Activated naive CD4-positive, alpha-beta T cell treated with anti-CD3 and anti-CD28 coated beads for 36 hours (primary cell): ENCODE results near the gene ITCH. TPM values are rescaled to one million over a fixed set of nuclear protein-coding genes. Genes with fewer than 3 reads are reported as not detected.
A peak's percentile ranks its signal among the peaks of the same experiment; 100 is the strongest.

Experiments used
- CTCF ChIA-PET: fragments of 350-600 bp; sonication (Branson Sonifier 250); formaldehyde crosslinking; loops from one replicate; lab custom pipeline; 2021; ENCODE audit warnings: antibody characterized with exemption; lab: Charles Lee
- DNase-seq: peaks from one replicate; pipeline ENCODE4 v3.0.0-alpha.2; 2020
- H3K27ac Mint-ChIP-seq: one replicate; pipeline ENCODE4 v1.8.0; 2021; ENCODE audit warnings: mild to moderate bottlenecking, mixed read lengths
- H3K27me3 Mint-ChIP-seq: one replicate; pipeline ENCODE4 v1.8.0; 2021; ENCODE audit warnings: low read depth, mixed read lengths
- H3K36me3 Mint-ChIP-seq: one replicate; pipeline ENCODE4 v1.8.0; 2021; ENCODE audit warnings: low read depth, mixed read lengths
- H3K4me1 Mint-ChIP-seq: one replicate; pipeline ENCODE4 v1.8.0; 2021; ENCODE audit warnings: low read depth, mixed read lengths
- H3K4me3 Mint-ChIP-seq: one replicate; pipeline ENCODE4 v1.8.0; 2021; ENCODE audit warnings: mild to moderate bottlenecking, moderate library complexity, mixed read lengths
- H3K9me3 Mint-ChIP-seq: one replicate; pipeline ENCODE4 v1.8.0; 2021; ENCODE audit warnings: mixed read lengths
- intact Hi-C: fragments of 100-400 bp; cut with micrococcal nuclease; formaldehyde crosslinking; loops from one replicate; pipeline ENCODE4 v1.15.1; 2023
- total RNA-seq, 2 experiments: library from RNA; stranded (reverse); gene quantifications; one replicate each; pipeline ENCODE4 v1.2.3, GENCODE V29; 2021

The ITCH gene
- total RNA-seq, 2 experiments from 2014 or later, result 35.3 to 40.0 TPM

DNA sequence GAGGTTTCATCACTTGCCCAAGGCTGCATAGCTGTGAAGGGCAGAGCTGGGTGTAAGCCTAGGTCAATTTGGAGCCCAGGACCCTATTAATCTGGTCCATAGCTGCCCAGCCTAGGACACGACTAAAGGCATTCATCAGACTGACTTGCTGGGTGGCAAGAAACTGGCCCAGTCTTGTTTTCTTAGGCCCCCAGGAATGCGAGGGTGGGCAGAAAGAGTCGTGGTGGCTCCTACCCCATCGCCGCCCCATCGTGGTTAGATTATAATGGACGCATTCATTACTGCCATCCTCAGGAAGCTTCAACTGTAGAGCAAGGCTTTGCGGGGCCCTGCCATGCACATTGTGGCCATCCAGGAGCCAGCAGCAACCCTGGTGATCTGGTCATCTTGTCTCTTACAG is 169.2 kb downstream of the ITCH start:
- intact Hi-C loops, result no loop called here
- Mint-ChIP-seq H3K27me3 (no peaks in the 10 kb centered on the region), H3K4me1 (no peaks in the 10 kb centered on the region), H3K9me3 (no peaks in the 10 kb centered on the region), H3K27ac (no peak overlapping the region), H3K36me3 (peaks cover 17% of the 10 kb centered on the region), H3K4me3 (no peak overlapping the region)
- CTCF ChIA-PET, result interaction anchor here (0.5 to 3.4 kb wide), 3 partner anchors 9 to 655 kb away, joined by 6 to 13 read pairs (median 8); no protein-coding TSS in a partner anchor
- no peak for DNase-seq

DNA sequence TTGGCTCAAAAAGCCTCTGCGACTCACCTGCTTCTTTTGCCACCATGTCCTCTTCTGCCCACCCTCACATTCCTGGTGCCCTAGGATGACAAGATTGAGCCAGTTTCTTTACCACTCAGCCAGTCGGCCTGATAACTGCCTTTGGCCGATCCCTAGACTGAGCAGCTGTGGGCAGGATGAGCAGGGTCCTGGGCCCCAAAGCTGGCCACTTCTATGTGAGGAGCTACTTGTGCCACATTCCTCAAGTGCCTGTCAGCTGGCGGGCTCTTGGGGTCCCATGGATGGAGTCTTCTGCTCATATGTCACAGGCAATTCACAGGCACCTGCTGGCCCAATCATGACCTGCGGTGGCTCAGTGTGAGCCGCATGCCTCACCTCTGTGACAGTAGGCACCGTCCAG is 169.7 kb downstream of the ITCH start:
- Mint-ChIP-seq H3K4me3 (no peak overlapping the region), H3K36me3 (peaks cover 17% of the 10 kb centered on the region), H3K4me1 (no peaks in the 10 kb centered on the region), H3K9me3 (no peaks in the 10 kb centered on the region), H3K27me3 (no peaks in the 10 kb centered on the region), H3K27ac (no peak overlapping the region)
- intact Hi-C loops, result no loop called here
- CTCF ChIA-PET, result interaction anchor here (0.8 to 3.4 kb wide), 3 partner anchors 10 to 220 kb away, joined by 3 to 13 read pairs (median 6); no protein-coding TSS in a partner anchor
- no peak for DNase-seq

DNA sequence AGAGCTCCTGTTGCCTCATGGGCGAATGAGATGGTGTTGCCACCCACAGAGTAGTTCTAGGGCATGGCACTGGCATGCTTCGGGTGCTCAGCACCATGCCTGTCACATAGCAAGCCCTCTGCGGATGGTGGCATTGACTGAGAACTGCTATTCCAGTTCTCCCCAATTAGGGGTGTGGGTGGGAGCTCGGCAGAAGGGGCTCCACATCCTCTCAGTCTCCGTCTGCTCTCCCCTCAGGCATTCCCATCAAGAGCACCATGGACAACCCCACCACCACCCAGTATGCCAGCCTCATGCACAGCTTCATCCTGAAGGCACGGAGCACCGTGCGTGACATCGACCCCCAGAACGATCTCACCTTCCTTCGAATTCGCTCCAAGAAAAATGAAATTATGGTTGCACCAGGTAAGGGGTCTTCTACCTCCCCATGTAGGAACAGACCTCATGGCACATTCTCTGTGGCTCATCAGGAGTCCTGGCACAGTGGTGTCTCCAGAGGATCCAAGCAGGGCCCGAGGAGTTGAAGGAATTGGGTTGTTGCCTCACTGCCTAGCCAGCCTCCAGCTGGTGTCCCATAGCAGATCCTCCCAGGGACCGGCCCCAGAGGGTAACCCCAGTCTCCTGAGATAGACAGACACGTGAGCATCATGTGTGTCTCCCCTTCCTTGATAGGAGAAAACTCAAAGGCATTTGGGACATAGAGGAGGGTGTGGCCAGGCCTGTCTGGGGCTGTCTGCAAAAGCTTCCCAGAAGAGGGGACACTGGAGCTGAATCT is 171.5 kb downstream of the ITCH start:
- CTCF ChIA-PET, result interaction anchor here (1.7 kb wide), 1 partner anchor 222 kb away, joined by 7 read pairs; no protein-coding TSS in a partner anchor
- H3K36me3 Mint-ChIP-seq, result peaks cover 14% of the 10 kb centered on the region
- H3K4me1 Mint-ChIP-seq, result no peaks in the 10 kb centered on the region
- no peaks in the 10 kb centered on the region for H3K27me3 Mint-ChIP-seq
- H3K4me3 Mint-ChIP-seq, result no peak overlapping the region
- intact Hi-C loops, result loop anchor here (5.0 kb wide), 1 partner anchor 222 kb away; no protein-coding TSS in a partner anchor
- no peak for DNase-seq
- no peak overlapping the region for H3K27ac Mint-ChIP-seq
- H3K9me3 Mint-ChIP-seq, result no peaks in the 10 kb centered on the region

DNA sequence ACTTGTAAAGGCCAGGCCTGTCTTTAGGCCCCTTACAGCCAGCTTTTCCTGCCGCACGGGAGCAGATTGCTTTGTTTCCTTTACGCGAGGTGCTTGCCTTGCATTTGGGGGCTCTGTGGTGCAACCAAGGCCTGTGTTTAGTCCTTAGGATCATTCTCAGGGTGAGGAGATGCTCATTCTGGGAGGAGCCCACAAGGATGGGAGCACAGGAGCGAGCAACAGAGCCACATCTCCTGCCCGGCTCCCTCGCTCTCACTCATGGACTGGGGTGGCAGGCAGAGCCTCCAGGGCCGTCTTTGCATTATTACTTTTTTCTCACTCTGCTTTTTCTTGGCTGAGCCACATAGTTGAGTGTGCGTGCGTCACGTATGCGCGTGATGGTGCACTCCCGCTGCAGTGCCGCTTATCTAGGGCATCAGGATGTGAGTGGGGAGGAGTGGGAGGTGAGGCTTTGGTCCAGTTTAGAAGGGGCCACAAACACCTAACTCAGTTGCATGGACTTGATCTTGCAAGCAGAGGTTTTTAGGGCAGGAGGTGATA is 172.3 kb downstream of the ITCH start:
- H3K27me3 Mint-ChIP-seq, result no peaks in the 10 kb centered on the region
- CTCF ChIA-PET, result interaction anchor here (1.7 kb wide), 1 partner anchor 223 kb away, joined by 7 read pairs; no protein-coding TSS in a partner anchor
- no peaks in the 10 kb centered on the region for H3K4me1 Mint-ChIP-seq
- no peak overlapping the region for H3K4me3 Mint-ChIP-seq
- H3K9me3 Mint-ChIP-seq, result no peaks in the 10 kb centered on the region
- H3K27ac Mint-ChIP-seq, result no peak overlapping the region
- peaks cover 17% of the 10 kb centered on the region for H3K36me3 Mint-ChIP-seq
- intact Hi-C loops, result loop anchor here (5.0 kb wide), 1 partner anchor 223 kb away; no protein-coding TSS in a partner anchor
- no peak for DNase-seq

DNA sequence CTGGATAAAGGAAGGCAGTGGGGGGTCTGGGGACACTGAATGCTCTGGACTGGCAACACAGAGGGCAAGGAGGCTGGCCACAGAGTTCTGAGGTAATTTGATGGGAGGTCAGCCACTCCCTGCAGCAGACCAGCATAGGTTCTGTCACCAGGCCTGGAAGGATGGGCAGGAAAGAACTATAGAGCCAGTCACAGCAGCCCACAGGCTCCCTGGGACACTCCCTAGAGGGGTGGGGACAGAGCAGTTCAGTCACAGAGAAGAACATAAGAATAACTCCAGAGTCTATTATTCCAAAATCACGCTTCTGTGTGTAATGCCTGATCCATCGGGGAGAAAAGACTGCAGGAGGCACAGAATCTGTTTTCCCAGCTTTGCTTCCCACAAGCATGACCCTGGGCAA is 172.8 kb downstream of the ITCH start:
- Mint-ChIP-seq H3K36me3 (peaks cover 21% of the 10 kb centered on the region), H3K9me3 (no peaks in the 10 kb centered on the region), H3K27ac (no peak overlapping the region), H3K4me1 (peaks cover under 1% of the 10 kb centered on the region), H3K27me3 (no peaks in the 10 kb centered on the region), H3K4me3 (no peak overlapping the region)
- CTCF ChIA-PET, result interaction anchor here (1.5 to 5.2 kb wide), 2 partner anchors 171 to 232 kb away, joined by 3 to 52 read pairs; no protein-coding TSS in a partner anchor
- intact Hi-C loops, result loop anchor here (5.0 kb wide), 1 partner anchor 224 kb away; no protein-coding TSS in a partner anchor
- no peak for DNase-seq

DNA sequence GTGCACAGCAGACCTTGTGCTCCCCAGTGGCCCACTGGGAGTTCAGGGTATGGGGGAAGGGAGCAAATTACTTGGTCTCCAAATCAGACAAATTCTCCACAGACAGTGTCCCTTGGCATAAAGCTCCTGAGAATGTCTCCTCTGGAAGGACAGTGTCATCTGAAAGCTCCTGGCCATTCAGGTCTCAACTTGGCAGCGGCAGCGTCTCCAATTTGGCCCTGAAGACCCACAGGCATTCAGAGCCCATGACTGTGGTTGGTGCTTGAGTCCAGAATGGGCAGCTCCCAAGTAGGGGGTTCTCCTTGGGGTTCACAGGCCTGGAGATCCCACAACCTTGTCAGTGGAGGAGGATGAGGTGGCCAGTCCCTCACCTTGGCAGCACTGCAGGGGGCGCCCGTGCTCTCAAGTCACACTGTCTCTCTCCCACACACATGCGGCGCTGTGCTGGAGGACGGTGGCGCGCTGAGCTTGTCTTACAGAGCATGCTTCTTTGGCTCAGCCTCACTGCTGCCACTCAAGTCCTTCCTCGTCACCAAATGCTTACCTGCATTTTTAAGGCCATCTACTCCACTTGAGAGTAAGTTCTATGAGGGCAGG is 173.8 kb downstream of the ITCH start:
- CTCF ChIA-PET, result interaction anchor here (0.5 to 5.2 kb wide), 9 partner anchors 26 to 259 kb away, joined by 3 to 52 read pairs (median 3); no protein-coding TSS in a partner anchor
- no peaks in the 10 kb centered on the region for H3K9me3 Mint-ChIP-seq
- H3K27ac Mint-ChIP-seq, result no peak overlapping the region
- no peak overlapping the region for H3K4me3 Mint-ChIP-seq
- intact Hi-C loops, result loop anchor here (5.0 kb wide), 1 partner anchor 225 kb away; no protein-coding TSS in a partner anchor
- H3K4me1 Mint-ChIP-seq, result peaks cover 8% of the 10 kb centered on the region
- DNase-seq, result peak; percentile 65
- peaks cover 25% of the 10 kb centered on the region for H3K36me3 Mint-ChIP-seq
- no peaks in the 10 kb centered on the region for H3K27me3 Mint-ChIP-seq

DNA sequence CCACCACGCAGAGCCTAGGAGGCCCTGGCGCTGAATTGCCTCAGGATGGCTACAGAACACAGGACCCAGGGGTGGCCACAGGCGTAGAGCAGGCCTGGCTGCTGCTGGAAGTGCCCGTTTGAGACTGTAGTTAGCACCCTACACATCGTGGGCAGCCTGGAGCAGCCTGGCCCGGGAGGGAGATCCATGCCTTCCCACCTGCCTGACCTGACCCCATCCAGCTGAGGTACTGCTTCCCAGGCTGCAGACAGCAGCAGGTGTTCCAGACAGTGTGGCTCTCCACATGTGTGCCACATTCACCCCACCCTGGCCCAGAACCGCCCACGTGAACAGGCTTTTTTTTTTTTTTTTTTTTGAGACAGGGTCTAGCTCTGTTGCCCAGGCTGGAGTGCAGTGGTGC is 174.6 kb downstream of the ITCH start:
- DNase-seq, result no peak
- intact Hi-C loops, result loop anchor here (1.0 to 5.0 kb wide), 4 partner anchors 45 to 232 kb away; no protein-coding TSS in a partner anchor
- no peaks in the 10 kb centered on the region for H3K27me3 Mint-ChIP-seq
- H3K4me1 Mint-ChIP-seq, result peaks cover 10% of the 10 kb centered on the region
- peaks cover 25% of the 10 kb centered on the region for H3K36me3 Mint-ChIP-seq
- H3K9me3 Mint-ChIP-seq, result no peaks in the 10 kb centered on the region
- CTCF ChIA-PET, result interaction anchor here (0.6 to 5.2 kb wide), 14 partner anchors 11 to 242 kb away, joined by 3 to 52 read pairs (median 5); partner anchors contain the start of gene DYNLRB1
- H3K27ac Mint-ChIP-seq, result no peak overlapping the region
- no peak overlapping the region for H3K4me3 Mint-ChIP-seq

DNA sequence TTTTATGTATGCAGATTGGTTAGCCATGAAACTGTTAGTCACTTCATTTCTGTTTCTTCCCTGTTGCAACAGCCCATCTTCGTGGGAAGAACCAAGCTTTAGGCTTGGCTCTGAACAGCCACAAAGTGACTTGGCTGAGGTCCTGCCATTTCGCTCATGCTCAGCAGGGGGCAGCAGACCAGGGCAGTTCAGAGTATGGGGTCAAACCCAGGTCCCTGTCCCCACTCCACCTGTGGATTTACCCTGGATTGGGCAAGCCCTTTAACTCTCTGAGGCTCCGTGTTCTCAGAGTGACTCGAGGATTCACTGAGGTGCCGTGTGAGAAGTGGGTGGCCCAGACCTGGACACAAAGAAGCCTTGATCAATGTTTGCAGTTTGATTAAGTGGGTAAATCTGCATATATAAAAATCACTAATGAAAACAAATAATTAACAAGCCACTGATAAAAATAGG is 175.6 kb downstream of the ITCH start:
- intact Hi-C loops, result loop anchor here (1.0 to 5.0 kb wide), 4 partner anchors 44 to 231 kb away; no protein-coding TSS in a partner anchor
- peak; percentile 71 for DNase-seq
- Mint-ChIP-seq H3K9me3 (no peaks in the 10 kb centered on the region), H3K4me1 (peaks cover 12% of the 10 kb centered on the region), H3K27me3 (no peaks in the 10 kb centered on the region), H3K36me3 (peaks cover 25% of the 10 kb centered on the region), H3K27ac (no peak overlapping the region), H3K4me3 (no peak overlapping the region)
- CTCF ChIA-PET, result interaction anchor here (0.6 to 5.2 kb wide), 18 partner anchors 10 to 242 kb away, joined by 3 to 52 read pairs (median 4); partner anchors contain the start of genes DYNLRB1 and MAP1LC3A

DNA sequence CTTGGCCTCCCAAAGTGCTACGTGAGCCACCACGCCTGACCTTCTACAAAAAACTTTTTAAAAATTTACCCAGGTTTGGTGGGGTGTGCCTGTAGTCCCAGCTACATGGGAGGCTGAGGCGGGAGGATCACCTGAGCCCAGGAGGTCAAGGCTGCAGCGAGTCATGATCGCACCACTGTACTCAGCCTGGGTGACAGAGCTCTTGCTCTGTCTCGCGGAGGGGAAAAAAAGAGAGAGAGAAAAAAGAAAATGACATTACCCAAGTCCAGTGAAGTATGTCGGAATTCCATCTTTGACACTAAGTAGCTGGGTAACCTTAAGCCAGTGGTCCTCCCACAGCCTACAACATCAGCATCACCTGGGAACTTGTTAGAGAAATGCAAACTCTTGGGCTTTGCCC is 176.7 kb downstream of the ITCH start:
- no peak for DNase-seq
- Mint-ChIP-seq H3K9me3 (no peaks in the 10 kb centered on the region), H3K27ac (no peak overlapping the region), H3K4me1 (peaks cover 21% of the 10 kb centered on the region), H3K4me3 (no peak overlapping the region), H3K27me3 (no peaks in the 10 kb centered on the region), H3K36me3 (peaks cover 22% of the 10 kb centered on the region)
- intact Hi-C loops, result loop anchor here (2.0 to 5.0 kb wide), 3 partner anchors 43 to 283 kb away; no protein-coding TSS in a partner anchor
- CTCF ChIA-PET, result interaction anchor here (0.5 to 5.2 kb wide), 16 partner anchors 9 to 349 kb away, joined by 3 to 52 read pairs (median 4); partner anchors contain the start of gene DYNLRB1

DNA sequence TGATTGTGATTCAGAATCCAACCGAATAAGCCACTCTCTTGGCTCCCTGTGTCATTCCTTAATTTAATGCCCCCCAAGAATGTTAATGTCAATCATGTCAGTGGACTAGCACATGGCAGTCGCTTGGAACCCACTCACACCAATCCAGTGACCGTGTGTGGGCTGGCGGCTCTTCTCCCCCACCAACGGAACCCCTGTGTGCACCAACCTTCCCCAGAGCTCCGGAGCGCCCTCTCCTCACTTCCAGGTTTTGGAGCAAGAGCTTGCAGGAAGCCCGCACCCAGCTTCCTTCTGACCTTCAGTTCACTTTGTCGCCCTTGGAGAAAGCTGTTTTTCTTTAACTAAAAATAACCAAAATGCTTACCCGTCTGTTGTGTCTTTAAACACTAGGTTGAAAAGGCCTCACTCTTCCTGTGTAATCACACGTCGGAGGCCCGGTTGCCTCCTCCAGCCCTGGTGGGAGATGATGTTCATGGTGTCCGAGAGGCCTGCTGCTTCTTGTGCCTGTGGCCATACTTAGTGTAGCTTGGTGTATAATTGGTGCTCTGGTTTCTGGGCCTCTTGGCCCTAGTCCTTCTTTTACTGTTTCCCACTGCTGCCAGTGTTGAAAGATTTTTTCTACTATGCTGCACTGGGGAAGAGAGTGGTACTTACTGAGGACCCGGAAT is 177.7 kb downstream of the ITCH start:
- peaks cover 16% of the 10 kb centered on the region for H3K36me3 Mint-ChIP-seq
- CTCF ChIA-PET, result interaction anchor here (0.5 to 5.2 kb wide), 8 partner anchors 13 to 1388 kb away, joined by 3 to 52 read pairs (median 4); no protein-coding TSS in a partner anchor
- intact Hi-C loops, result loop anchor here (5.0 kb wide), 1 partner anchor 282 kb away; no protein-coding TSS in a partner anchor

DNA sequence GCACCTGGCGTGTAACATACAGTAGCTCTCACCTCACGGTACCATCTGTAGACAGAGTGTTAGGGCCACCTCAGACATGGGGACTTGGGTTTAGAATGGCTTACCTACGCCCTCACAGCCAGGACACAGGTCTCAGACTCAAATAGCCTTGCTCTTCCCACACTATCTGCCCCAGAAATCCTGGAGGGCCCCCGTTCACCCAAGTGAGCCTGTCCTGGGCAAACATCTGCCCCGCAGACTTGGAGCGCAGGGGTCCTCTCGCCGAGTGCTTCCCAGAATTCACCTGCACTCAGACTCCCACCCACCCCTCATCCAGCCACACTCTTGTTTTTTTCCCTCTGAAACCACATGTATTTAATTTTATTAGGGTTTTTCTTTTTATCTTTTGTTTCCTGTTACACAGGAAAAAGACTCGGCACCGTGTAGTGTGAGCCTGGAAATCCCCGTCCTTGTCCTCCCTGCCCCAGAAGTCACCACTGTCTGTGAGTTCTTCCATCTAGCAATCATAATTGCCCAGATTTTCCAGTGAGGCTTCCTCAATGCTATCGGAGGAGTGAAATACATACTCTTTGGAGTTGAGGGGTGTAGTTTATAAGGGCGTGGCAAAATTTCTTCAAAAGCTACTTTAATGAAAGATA is 178.3 kb downstream of the ITCH start:
- H3K9me3 Mint-ChIP-seq, result no peaks in the 10 kb centered on the region
- H3K4me3 Mint-ChIP-seq, result no peak overlapping the region
- intact Hi-C loops, result loop anchor here (5.0 kb wide), 1 partner anchor 281 kb away; no protein-coding TSS in a partner anchor
- H3K27ac Mint-ChIP-seq, result peak overlapping the region; percentile 73
- peak; percentile 46 for DNase-seq
- H3K4me1 Mint-ChIP-seq, result peaks cover 22% of the 10 kb centered on the region
- CTCF ChIA-PET, result interaction anchor here (0.5 to 1.1 kb wide), 3 partner anchors 228 to 1387 kb away, joined by 3 to 6 read pairs (median 3); no protein-coding TSS in a partner anchor
- no peaks in the 10 kb centered on the region for H3K27me3 Mint-ChIP-seq
- peaks cover 14% of the 10 kb centered on the region for H3K36me3 Mint-ChIP-seq

More for the DNA sequence above, 177.7 kb downstream of the ITCH start:
- Mint-ChIP-seq H3K4me1 (peaks cover 22% of the 10 kb centered on the region), H3K27ac (peak overlapping the region; percentile 73), H3K9me3 (no peaks in the 10 kb centered on the region), H3K27me3 (no peaks in the 10 kb centered on the region), H3K4me3 (no peak overlapping the region)
- no peak for DNase-seq
